ENCODE data around the gene TLE1.
"Not testable (repeated sequence)": the region's sequence is repeated elsewhere in the genome, so short reads cannot be mapped to it uniquely, and the experiment has no call there.

TLE1 gene

DNA sequence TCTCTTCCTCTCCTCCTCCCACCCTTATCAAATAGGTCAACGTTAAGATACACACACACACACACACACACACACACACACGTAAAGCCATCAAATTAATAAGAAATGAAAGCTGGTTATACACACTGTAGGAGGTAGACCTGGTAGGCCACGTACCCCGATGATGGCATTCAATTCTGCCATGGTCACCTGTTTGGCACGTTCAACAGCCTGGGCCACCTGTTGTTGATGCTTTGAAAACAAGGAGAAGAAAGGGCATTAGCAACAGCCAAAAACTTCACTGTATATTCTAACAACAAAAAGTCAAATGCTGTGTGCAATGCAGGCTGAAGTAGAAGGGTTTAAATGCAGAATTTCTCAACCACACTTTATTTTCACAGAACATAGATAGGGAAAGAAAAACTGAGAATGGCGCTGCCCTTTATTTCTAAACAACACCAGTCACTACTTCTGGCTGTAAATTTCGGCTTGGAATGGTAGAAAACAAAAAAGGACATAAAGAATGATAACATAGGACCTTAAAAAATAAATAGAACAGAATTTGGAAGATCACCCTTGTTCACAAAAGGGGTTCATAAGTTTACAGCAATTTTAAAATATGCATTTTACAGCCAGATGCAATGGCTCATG is 37.2 kb downstream of the TLE1 start:
- DNase-seq: no peak

DNA sequence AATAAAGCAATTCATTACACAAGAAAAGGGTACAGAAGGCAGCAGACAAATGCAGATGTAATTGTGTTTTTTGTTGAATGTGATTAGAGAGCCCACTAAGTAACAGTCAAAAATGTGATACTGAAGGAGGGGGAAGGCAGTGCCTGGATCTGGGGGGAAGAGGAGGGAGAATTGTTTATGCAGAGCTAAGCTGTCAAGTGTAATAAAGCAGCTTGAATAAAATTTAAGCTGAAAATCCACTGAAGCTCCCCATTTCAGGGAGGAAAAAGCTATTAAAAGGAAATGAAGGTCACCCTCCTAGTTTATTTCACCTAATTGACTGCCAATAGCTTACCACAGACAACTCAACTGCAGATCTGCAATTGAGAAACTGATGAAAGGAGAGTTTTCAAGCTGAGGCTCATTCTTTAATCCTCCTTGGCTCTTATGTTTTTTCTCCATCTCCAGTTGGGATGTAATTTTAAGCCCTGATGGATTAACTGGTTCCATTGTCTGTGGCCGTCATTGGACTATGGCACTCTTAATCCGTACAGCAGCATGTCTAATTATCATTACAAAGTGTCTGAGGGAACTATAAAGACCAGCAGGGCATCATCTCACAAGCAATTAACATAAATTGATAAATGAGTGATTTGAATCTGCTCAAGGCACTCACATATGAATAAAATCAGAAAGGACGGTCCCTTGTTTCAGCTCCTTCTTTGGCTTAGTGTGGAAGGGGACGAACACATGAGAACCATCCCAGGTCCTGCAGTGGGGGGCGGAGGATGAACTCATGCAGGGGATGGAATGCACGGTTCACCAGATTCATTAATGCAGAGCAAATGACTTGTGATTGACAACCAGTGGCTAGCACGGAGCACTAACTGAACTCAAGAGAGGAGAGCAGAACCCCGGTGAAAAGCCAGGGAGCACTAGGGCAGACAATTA is 38.5 kb downstream of the TLE1 start:
- no peak for DNase-seq

DNA sequence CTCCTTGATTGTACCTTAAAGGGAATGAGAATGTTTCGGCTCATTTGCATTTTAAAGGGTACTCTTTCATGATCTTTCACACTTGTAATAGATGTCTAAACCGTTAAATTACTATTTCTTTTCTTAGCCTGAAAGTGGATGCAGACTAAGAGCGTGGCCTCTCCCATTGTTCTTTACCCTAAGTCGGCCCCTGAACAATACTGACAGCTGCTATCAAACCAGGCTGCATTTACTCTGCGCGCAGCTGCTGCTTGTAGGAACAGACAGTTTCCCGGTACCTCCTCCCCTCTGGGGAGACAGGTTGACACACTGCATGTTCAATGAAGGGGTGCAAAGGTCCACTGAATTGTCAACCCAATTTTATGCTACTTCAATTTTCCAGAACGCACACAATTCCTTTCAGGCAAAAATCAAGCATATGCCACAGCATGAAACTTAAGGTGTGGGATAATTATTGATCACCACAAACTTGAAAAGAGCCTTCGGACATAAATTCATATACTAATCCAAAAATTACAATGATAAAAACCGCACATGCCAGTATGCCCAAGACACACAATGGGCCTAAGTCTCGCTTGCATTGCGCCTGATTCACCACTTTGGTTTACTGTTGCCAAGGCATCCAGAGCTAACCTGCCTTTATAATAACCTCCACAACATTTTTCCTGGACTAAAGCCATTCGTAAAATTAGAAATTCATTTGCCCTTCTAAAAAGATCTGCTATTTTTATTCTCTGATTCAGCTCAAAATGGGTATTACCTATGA is 39.7 kb downstream of the TLE1 start:
- peak; percentile 85 for DNase-seq

DNA sequence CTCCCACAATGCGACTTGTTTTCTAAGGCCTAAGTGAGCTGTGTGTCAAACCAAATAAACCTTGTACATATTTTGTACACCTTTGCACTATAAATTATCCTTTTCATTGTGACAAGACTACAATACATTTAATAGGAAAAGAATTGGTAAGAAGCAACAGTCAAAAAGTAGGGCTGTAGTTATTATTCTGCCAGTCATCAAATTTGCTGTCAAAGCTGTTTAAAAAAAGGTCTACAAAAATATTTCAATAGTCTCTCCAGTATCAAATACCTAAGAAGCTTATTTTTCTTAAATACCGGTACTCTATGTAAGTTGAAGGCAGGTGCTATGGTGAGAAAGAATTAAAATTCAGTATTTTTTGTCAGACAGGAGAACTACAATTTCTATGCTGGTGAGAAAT is 40.5 kb downstream of the TLE1 start:
- no peak for DNase-seq

DNA sequence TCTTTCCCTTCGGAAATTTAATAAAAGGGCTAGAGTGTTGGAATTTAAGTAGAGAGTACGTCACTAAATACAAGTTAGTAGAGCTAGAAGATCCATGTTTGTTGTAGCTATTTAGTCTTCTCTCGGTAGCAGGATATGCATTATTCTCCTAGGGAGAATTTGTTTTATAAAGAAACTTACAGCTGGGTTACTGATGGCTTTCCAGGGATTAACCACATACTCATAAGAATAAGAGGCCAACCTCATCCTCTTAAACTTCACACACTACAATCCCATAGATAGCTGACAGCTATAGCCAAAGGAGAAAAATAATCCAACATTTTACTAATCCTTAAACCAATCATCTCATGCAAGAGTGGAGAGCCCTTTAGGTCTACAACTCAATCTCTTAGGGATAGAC is 43.0 kb downstream of the TLE1 start:
- no peak for DNase-seq

DNA sequence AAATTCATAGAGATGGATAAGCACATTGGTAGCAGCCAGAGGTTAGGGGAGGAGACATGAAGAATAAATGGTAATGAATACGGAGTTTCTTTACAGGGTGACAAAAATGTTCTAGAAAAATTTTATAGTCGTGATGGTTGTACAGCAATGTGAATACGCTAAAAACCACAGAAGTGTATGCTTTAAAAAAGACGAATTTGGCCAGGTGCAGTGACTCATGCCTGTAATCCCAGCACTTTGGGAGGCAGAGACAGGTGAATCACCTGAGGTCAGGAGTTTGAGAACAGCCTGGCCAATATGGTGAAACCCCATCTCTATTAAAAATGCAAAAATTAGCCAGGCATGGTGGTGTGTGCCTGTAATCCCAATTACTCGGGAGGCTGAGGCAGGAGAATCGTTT is 44.8 kb downstream of the TLE1 start:
- not testable (repeated sequence) for DNase-seq

DNA sequence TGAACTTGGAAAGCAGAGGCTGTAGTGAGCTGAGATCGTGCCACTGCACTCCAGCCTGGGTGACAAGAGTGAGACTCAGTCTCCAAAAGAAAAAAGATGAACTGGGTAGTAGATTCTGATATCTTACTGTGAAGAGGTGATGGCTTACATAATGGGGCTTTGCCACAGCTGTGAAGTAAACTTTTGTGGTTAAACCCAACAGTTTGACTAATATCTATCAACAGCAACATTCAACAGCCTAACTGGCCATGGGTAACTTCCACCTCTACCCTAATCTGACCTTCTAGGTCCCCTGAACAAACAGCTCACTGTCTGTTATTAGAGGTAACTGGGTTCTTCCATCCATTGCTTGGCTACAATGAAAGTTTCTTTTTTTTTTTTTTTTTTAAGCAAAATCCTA is 52.1 kb downstream of the TLE1 start:
- no peak for DNase-seq

DNA sequence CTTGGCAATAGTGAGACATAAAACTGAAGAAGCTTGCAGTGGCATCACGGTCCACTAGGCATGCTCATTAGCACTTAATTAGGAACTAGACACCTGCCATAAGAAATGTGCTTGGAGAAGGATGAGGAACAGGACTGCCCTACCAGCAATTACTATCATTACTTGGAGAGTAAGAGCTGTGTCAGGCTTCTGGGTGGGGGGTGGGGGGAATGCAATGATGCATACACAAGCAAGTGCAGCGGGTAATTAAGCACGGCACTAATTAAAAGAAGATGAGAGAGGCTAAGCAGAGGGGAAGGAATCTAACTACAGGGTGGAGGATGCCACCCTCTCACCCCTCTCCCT is 53.1 kb downstream of the TLE1 start:
- DNase-seq: no peak

DNA sequence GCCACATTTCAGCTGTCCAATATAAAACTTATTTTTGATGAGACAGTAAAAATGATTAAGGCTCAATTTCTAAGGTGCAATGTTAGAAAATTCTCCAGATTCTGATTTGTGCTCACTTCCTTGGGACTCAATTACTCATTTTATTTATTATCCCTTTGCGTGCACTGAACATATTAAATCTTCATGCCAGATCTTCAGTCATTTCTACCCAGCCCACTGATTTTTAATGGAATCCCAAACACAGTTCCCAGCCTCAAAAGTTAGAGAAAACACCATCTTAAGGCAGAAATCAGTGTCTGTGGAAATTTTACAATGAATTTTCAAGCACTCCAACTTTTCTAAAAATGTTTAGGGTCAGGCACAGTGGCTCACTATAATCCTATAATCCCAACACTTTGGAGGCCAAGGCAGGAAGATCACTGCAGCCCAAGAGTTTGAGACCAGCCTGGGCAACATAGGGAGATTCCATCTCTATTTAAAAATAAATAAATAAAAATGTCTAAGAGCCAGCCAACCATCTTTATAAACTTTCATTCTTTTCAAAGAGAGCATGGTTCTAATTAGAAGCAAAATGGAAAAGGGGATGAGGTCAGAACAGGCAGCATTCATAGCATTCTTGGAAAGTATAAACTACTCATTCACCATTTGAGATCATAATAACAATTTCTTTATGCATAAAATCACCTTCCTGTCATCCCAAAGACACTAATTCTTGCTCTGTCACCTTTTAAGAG is 53.7 kb downstream of the TLE1 start:
- no peak for DNase-seq

DNA sequence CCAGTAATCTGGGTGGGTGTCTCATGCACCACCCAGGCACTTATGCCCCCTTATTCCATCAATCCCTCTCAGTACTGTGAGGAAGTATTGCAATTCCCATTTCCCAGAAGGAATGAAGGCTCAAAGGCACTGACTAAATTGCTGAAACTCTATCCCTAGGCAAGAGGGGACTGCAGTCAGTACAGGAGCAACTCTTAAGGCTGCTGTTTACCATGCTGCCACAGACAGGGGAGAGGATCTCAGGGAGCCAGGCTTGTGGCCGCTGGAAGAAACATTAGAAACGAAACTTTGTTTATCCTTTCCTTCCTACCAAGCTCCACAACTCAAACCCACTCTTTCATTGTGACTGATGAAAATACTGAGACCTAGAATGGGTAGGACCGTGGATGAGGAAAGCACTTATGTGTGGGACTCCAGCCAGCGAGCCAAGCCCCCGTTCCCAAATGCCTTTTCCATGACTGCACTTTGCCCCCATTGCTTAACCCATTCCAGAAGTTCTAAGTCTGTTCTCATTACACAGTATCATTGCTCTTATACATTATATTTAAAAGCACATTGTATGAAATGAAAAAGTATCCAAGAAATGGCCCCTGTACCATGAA is 54.3 kb downstream of the TLE1 start:
- DNase-seq: no peak

DNA sequence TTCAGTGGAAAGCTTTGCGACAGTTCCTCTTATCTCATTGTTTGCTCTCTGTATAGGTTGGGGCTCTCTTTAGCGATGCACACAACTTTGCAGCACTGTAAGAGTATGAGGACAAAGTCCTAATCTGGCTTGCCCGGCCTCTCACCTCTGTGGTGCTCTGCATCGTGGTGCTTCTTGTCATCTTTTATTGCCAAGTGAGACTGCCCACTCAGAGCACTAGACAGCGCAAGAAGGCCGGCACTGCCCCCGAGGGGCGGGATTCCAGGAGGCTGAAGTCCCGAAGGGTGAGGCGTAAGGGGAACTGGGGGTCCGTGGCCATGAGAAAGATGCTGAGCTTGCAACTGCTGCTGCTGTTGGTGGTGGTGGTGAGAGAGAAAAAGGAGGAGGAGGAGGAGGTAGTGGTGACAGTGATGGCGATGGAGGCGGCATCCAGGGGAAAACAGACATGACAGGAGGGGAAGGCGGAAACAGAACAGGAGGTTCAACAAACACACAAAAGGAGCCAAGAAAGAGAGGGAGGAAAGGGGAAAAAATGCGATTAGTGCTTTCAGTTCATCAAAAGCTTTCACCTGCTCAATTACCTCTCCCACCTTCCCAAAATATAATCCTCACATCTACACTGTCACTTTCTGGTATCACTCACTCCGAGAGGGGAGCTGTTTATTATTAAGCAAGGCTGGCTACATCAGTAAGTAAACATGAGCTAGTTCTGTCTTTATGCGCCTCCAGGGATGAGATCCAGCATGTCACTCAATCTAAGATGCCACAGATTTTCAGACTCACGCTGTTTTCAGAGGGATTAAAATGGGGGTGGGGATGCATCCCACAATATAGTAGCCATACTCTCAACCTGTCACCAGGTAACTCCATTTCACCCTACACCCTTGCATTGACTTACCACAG is 55.1 kb downstream of the TLE1 start:
- no peak for DNase-seq

DNA sequence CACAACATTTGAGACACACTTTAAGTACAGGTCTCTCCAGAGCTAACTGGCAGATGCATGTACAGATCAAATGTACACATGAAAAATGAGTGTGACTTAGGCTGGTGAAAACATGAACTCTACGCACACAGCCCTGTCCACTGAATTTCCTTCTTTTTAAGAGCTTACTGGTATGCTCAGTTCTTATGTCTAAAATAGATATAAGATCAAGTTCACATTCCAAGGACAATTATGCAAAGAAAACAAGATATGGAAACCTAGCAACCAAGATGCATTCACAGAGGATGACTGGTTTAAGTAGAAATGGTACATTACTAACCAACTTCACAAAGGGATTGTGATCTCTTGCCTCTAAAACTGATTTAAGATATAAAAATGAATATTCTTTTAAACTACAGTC is 56.7 kb downstream of the TLE1 start:
- DNase-seq: no peak

DNA sequence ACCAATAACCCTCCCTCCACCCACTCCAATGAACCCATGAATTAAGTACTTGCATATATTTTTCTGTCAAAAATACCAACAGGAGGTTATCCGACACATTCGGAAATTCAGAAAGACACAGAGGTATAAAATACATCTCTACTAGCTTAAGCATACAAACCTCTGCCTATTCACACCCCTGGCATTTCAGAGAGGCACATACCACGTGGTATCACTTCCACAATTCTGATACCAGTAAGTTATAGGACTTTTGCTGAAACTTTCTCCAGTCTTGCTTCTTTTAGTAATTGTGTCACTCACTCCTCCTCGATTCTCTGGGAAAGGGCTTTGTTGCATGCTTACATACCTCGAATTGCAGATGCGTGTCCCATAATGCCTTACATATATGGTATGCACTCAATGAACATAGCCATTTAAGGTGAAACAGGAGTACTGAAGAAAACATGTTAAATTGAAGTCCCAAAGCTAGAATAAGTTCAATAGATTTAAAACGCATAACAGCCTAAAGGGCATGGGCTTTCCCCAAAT is 58.1 kb downstream of the TLE1 start:
- DNase-seq: no peak

DNA sequence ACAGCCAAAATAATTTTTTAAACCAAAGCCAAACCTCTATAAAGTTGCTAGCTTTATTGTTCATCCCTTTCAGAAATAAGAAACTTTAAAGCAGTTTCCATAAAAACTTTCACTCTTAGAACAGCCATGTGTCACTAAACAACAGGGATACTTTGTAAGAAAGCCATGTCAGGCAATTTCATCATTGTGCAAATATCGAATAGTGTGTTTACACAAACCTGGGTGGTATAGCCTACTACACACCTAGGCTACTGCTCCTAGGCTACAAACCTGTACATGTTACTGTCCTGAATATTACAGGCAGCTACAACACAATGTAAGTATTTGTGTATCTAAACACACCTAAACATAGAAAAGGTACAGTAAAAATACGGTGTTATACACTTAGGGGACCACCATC is 59.9 kb downstream of the TLE1 start:
- DNase-seq: no peak

DNA sequence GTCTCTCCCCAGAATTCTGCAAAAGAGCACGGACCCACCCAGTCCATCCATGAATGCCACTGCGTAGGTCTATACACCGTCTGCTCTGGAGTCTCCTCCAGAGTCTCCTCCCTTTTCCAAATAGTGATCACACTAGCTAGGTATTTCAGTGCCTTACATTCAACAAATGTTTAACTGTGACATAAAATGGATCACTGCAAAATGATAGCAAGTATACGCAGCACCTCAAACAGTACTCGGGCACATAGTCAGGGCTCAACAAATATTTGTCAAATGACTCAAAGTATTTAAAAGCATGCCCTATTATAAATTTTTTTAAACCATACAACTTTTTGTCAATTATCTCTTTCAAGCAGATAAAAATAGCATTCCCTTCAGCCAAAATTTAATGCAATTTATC is 60.5 kb downstream of the TLE1 start:
- DNase-seq: no peak

DNA sequence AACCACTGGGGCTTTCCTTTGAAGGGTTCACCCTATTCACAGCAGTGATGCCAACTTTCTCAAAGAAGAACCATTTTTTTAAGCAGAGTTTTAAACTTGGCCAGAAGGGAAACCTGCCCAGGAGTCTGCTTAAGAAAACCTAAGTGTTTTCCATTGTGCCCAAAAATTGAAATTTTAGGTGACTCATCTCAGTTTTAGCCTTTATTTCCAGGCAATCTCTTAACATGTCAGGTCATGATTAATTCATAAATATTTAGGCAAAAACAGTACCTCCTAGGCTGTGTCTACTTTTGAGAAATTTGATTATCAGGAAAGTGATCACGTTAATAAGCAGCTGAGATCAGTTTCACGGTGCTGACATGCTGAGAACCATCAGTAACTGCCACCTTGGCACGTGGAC is 61.9 kb downstream of the TLE1 start:
- DNase-seq: no peak

DNA sequence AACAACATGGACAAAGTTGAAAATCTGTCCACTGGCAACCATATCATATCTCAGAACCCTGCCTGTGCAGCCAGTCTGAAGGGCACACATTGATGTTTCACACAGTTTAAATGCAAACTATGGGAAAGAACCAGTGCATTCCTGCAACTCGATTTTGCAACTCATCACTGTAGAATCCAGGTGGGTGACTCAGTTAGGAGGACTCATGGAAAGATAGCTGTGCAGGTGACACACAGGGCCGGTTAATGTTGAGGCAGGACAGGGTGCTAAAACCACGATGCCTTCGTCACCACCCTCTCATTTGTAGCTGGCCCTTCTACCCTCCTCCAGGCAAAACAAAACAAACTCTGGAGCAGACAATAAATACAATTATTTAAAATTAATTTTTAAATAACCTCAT is 62.8 kb downstream of the TLE1 start:
- DNase-seq: no peak

DNA sequence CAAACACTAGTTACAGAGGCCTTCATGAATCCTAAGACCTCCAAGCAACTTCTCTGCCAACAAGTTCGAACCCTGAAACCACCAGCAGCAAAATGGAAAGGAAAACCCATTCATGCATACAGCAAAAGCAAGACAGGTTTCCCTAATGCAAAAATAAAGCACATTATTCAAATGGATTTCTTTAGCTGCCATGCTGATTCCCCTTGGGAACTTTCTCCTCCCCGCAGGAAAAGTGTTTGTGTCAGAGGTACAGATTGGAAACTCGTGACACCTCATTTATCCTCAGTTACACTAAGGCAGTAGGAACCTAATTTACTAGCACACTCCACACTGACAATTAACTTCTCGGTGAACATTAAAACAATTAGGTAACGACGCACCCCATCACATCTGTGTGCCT is 63.4 kb downstream of the TLE1 start:
- DNase-seq: no peak

DNA sequence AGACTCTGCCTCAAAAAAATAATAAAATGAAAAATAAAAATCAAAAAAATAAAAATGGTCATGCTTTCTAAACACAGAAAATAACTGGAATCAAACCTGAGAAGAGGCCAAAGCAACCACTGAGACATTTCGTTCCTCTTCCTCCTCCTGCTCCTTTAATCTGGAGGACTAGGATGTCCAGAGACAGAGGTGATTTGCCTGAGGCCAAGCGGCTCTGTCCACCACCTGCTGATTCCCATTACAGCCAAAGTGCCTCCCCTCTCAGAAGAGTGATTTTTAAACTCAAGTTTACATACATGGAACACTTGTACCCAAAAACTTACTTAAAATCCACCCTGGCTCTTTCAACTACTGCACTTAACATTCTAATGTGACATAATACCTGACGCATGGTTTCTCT is 65.6 kb downstream of the TLE1 start:
- DNase-seq: no peak

DNA sequence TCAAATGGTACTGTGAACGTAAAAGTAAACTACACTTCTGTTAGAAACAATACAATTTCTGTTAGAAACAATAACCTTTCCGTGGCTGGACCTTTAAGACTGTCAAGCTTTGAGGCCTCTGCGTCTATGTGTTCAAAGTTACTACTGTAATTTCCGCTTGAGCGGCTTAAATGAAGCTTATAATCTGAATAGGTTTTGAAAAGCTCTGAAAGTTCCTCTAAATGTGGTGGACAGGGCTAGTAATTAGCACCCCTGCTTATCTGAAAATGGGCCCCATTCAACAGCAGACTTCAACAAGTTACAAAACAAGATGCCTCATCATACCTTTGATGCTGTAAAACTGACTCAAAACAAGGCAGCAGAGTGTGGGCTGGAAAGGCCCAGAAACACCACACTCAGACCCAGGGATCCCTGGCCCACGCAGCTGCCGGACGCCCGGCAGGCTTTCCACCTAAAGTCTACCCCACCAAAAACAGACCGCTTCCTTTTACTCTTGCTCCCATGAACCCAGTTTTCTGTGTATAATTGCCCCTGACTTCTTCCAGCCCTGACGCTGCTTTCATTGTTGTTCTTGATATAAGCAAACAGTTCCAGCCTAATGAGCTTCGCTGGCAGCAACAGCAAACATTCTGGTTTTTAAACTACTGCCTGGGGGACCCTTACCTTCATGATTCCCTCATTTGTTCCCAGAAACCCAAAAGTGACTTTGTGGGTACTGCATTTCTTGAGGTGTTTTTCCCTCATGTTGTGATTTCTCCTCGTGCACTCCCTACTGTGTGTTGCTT is 66.7 kb downstream of the TLE1 start:
- no peak for DNase-seq

All from NCI-H2227 treated with DMSO at 0.1 percent for 48 hours (cell line).